ENCODE results near the gene TCHH.

GRCh38 chr1:152143150-152143887 lies 28.1 kb upstream of the TCHH start:
- TF ChIP-seq EZH2 (IDR thresholded peaks at IDR 0.05): no peak
- no peak for TF ChIP-seq POLR2AphosphoS5 (IDR thresholded peaks at IDR 0.05; ENCODE audit: borderline replicate concordance, low read depth, low read length)
- no peak for TF ChIP-seq FOXP2 (optimal IDR thresholded peaks at IDR 0.05; ENCODE audit: control extremely low read depth, extremely low read length, insufficient read depth)

Data from SK-N-MC (cell line).